Kidney tubule cell (primary cell): ENCODE results near the gene LRRC36.

Experiments used
- DNase-seq: peaks from one replicate; pipeline ENCODE4 v3.0.0-alpha.2; 2018; ENCODE audit warnings: low spot score

LRRC36 gene

DNA sequence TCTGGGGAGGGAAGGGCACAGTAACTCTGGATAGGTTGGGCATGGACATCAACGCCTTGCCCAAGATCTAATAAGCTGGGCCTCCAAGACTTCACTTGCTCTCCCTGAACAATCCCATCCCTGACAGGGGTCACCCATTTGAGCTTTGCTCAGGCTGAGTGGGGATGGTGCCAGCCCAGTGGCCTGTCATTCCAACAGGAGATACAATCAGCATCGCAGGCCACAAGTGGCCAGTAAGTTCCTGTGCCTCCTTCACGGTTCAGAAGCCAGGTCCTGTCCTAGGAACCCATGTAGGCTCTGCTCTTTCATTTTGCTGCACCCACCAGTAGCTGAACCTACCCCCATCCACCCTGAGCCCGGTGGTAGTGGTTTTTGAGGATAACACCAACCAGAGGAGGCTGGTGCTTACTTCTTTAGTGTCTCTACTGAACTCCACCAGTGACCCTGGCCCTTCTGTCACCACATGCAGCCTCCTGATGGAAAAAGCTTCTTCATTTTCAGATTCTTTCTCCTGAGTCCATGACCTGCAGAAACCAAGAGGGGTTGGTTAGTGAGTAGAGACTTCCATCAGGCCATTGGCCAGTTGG is 32.4 kb upstream of the LRRC36 start:
- no peak for DNase-seq

DNA sequence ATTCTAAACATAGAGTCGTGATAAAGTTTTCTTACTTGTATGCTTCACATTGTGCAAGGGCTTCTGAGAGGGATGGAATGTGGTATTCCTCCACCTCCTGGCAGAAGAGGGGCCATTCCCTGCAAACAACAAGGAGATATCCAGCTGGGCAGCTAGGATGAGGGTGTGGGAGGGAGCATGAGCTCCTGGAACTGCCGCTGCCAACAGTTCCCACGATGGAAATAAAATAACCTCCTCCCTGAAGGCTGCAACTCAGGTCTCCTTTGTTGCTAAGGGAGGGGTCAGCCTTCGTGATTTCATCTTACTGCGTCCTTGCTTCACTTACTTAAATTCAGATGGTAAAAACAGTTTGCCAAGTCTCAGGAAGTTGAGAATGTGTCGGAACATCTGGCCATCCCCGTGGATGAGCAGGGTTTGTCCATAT is 31.7 kb upstream of the LRRC36 start:
- DNase-seq: no peak

DNA sequence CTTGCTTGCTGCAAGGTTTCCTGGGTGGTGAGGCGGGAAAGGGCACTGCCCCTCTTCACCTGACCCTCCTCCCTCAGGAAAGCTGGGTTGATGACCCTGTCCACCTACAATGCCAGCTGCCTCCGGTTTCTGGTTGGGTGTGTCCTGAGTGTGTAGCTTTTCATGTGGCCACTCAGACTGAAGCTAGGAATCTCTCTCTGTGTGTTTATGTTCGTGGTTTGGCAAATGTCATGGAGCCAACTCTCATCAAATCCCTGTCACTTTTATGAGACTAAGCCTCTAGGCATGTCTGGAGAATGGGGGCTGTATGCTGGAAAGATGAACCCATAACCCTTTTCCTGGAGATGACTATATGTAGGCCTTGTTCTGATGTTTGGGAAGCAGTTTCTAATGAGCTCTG is 30.2 kb upstream of the LRRC36 start:
- DNase-seq: peak; percentile 61

DNA sequence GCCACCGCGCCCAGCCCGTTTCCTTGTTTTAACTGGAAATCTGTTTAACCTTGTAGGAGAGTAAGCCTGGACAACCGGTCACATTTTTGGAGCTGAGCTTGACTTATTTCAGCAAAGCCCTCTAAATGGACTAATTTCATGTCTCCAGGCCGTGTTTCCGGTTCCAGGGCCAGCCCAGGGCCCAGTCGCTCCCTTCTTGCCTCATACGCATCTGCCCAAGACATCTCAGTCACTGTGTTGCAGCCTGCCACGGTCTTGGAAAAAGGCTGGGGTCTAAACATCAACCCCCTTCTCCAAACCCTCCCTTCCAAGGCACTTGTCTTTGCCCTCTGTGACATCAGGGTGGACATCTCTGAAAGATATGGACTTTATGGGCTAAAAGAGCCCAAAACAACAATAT is 28.3 kb upstream of the LRRC36 start:
- DNase-seq: no peak

DNA sequence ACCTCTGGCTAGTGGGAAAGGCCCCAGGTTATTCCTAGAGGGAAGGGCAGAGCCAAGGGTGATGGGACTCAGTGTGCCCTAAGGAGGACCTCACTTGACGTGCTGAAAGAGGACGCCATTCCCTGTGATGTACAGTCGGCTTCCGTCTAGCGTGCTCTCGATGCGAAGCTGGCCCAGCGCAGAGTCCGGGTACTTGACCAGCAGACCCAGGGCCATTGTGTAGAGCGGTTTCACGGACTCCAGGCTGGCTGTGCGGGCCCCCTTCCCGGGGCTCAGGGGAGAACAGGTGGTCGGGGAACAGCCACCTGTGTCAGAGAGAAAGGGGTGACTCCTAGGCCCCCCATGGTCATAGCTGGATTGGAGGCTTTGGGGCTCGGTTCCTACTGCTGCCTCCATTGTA is 27.3 kb upstream of the LRRC36 start:
- no peak for DNase-seq

DNA sequence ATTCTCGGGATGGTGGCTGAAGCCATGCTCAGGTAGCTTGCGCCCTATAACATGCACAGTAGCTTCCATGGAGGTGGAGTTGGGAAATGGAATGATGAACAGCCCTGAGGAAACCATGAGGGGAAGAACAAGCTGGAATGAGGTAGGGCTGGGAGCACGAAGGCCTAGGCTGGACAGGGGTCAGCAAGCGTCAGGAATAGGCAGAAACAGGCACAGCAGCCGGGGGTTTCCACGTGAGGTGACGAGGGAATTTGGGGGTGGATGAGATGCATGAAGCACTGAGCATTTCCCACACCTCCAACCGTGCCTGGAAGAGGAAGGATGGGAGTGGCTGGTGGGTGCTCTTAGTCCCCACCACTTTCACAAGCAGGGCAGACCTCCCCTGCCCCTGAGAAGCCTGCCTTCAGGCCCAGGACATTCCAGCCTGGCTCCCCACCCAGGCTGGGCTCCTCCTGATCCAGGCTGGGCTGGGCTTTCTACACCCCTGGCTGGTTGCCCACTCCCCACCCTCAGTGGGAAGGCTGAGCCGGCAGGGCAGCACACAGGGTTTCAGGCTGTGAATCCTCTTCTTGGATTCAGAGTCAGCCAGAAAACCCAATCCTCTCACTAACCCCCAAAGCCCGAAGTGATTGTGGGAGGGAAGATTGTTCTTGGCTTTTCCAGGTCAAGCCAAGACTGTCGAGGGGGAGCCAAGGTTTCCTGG is 25.4 kb upstream of the LRRC36 start:
- DNase-seq: no peak

DNA sequence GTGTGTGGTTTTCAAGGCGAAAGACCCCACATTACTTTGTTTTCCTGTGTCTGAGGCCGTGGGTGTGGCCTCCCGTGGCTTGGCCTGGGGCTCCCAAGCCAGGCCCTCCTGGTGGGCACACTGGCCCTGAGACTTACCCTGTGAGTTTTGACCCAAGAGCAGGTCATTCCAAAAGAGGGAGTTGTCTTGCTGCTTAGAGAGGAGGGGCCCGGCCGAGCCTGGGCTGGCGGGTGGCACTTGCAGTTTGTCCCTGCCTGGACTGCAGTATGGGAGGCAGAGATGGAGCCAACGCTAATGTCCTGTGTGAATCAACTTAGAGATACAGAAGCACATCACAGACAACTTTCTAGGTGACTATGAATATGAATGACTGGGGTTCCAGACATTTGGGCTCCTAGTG is 24.5 kb upstream of the LRRC36 start:
- DNase-seq: no peak

DNA sequence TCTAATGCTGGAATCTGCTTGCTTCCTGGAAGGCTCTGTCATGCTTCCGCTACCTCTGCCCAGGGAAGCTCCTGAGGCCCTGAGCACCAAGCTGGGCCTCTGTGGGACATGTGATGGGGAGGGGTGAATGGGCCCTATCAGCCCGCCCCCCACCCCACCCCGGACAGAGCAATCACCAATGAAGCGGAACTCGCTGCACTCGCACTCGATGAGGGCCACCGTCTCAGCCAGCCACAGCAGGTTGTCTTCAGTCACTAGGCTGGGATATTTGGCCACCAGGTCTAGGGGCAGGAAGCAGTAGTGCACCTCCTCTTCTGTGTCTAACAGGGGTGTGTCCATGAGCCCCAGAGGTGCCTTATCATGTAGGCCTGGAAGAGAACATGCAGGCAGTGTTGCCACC is 23.6 kb upstream of the LRRC36 start:
- no peak for DNase-seq

DNA sequence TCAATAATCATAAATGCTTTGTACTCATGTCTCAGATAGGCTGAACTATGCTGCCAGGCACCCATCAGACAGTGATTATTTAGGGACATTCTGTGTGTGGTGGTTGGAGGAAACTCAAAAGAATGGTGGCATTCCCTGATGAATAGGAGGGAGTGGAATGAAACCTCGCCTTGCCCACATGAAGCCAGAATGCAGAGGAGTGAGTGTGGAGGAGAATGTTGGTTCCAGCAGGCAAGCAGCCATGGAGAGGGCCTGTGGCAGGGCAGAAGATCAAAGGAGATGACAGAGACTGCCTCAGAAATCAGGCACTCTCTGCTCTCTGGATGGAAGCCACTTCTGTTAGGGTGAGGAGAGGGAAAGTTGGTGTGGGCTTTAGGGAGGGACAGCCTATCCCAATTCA is 22.6 kb upstream of the LRRC36 start:
- DNase-seq: peak; percentile 41

DNA sequence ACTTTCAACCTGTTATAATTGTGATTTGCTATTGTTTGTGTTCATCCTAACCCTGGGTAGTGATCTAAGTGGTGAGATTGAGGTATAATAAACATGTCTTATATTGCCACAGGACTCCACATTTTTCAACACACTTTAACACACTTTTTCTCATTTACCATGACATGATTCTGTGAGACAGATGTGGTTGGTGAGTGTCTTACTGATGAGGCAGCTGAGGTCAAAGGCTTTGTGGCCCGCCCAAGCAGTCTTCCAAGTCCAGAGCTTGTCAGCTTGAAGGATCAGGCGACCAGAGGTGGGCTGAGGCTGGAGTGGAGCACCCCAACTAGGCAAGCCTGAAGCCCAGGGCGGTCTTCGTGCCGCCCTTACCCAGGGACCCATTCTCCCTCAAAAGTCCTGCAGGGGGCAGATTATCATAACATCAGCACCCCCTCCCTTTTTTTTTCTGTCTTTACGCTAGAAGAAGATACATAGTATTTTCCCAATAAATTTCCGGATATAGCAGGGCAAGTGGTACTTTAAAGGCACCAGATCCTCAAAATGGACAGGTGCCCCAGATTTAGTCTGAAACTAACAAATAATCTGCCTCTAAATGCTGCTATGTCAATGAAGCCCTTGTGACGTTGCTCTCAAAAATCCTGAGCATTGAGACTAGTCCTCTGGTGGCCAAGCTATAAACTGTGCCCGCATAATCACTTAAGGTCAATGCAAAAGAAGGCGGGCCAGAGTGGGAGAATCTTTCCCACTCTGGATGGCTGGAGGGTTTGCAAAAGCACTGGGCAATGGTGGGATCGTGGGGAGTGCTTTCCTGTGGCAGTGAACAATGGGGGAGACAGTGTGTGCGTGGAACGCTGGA is 21.2 kb upstream of the LRRC36 start:
- DNase-seq: no peak

DNA sequence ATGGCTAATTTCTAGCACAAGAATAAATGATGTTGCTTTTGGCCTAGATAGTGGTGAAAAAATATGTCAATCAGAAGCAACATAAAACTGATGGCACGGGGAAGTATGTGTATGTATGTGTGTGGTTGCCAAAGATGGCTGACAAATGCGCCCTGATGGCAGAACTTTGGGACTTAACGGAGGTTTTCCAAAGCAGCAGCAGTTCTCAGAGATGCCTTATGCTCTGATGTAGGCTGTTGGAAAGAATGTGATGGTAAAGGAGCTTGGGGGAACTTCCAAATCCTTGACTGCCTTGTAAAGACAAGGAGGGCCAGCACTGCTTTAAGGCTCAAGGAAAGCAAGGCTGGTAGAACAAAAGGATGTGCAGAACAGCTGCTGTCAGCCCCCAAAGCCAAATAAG is 16.1 kb upstream of the LRRC36 start:
- DNase-seq: no peak

DNA sequence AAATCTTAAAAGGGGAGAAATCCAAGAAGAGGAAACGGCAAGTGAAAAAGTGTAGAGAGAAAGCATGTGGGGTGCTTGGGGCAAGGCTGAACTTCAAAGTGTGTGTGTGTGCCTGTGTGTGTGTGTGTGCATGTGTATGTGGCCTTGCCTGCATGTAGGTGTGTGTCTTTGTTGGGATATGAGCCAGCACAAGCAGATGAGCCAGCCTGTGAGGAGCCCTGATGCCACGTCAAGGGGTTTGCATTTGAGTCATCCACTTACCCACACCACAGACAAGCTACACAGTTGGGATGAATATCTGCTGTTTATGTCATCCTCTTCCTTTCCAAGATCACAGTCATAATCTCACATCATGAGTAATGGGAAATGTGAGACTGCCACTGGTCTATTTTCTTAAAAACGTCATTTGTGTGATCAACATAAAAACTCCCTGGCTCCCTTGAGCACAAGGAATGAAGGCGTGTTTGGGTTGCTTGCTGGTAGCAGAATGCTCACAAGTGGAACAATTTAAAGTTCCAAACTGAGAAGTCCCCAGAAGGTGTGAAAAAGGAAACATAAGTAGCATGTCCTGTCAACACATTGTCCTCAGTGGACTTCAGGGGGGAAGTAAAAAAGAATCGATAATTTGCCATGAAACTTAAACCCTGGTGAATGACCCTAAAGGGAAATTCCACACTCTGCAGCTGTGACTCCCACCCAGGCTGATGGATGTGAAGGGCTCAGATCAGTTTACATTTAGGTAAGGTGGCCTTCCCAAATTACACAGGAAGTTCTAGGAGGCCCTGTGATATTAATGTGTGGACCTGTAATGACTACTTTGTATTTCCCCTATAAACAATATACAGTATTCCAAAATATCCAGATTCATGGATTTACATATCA is 14.8 kb upstream of the LRRC36 start:
- DNase-seq: peak; percentile 100

DNA sequence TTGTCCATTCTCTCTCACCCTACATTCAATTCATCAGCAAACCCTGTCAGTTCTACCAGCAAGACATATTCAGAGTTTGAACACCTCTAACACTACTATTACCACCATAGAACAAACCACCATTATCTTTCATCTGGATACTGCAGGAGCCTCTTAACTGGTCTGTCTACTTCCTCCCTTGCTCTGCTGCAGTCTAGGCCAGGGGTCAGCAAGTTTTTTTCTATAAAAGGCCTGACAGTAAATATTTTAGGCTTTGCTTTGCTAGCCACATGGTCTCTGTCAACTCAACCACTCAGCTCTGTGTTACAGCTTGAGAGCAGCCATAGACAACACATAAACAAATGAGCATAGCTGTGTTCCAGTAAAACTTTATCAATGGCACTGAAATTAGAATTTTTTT is 13.9 kb upstream of the LRRC36 start:
- peak; percentile 6 for DNase-seq

DNA sequence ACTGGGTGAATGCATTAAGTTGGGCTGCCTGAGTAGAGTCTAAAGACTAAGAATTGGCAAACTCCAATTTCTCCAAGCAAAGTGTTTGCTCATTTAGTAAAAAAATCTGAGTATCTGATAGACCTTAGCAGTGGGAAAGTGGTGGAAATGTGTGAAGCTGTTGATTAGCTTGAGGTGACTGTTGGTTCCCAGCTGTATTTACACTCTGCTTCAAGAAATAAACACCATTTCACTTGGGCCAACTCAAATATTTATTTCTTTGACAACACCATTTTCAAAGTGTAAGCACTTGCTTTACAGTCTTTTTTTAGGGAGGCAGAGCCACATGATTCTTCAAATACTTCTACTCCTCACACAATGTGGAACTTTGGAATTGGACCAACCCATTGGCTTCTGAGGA is 8.8 kb upstream of the LRRC36 start:
- no peak for DNase-seq

DNA sequence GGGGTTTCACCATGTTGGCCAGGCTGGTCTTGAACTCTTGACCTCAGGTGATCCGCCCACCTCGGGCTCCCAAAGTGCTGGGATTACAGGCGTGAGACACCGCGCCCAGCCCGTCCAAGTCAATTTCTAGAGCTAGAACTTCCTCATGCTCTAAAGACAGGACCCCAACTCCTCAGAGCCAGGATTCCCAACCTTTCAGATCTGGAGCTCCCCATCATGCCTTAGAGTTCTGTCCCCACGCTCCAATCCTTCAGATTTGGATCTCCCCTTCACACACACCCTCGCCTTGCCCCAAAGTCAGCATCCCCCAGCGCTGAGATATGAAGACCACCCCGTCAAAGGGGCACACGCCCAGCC is 522 bp upstream of the LRRC36 start:
- no peak for DNase-seq

DNA sequence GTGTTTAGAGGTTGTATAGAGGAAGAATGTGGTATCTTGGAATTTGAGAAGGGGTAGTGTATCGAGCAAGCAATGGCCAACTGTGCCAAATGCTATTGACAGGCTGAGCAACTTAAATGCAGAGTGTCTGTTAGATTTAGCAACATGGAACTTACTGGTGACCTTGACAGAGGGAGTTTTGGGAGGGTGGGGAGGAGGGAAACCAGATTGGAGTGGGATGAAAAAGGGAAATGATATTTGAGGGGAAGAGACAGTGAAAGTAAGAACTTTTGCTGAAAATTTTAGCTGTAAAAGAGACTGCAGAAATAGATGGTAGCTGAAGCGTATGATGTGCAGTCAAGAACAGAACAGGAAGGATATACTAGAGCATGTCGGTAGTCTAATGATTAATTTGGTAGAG is 1.1 kb downstream of the LRRC36 start:
- DNase-seq: no peak

DNA sequence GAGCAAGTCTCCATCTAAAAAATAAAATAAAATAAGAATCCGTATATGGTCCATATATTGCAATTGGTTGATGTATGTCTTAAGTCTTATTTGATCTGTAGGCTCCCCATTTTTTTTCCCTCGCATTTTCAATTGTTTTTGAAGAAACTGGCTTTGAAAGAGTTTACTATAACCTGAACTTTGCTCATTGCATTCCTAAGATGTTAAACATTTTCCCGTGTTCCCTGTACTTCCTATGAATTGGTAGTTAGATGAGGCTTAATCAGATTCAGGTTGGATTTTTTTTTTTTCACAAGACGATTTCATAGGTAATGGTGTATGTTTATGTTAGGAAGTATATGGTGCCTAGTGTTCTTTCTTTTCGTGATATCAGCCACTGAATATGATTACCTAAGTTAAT is 3.3 kb downstream of the LRRC36 start:
- peak; percentile 63 for DNase-seq

DNA sequence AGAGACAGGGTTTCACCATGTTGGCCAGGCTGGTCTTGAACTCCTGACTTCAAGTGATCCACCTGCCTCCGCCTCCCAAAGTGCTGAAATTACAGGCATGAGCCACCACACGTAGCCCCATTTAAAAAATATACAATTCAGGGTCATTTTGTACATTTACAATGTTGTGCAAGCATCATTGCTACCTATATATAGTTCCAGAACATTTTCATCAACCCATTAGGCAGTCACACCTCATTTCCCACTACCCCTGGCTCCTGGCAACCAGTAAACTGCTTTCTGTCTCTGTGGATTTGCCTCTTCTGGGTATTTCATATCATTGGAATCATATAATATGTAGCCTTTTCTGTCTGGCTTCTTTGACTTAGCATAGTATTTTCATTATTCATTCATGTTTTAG is 6.7 kb downstream of the LRRC36 start:
- DNase-seq: no peak

DNA sequence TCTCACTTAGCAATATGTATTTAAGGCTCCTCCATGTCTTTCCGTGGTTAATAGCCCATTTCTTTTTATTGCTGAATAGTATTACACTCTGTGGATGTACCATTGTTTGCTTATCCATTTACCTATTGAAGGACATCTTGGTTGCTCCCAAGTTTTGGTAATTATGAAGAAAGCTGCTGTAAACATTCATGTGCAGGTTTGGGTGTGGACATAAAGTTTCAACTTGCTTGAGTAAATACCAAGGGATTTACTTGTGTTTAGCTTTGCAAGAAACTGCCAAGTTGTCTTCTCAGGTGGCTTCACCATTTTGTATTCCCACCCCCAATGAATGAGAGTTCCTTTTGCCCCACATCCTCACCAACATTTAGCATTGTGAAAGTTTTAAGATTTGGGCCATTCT is 9.5 kb downstream of the LRRC36 start:
- no peak for DNase-seq

DNA sequence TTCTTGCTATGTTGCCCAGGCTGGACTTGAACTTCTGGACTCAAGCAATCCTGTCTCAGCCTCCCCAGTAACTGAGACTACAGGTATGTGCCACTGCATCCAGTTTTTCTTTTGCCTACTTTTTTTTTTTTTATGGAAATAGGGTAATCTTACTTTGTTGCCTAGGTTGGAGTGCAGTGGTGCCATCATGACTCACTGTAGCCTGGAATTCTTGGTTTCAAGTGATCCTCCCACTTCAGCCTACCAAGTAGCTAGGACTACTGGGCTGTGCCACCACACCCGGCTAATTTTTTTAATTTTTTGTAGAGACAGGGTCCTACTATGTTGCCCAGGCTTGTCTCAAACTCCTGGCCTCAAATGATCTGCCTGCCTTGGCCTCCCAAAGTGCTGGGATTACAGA is 10.0 kb downstream of the LRRC36 start:
- DNase-seq: peak; percentile 58

DNA sequence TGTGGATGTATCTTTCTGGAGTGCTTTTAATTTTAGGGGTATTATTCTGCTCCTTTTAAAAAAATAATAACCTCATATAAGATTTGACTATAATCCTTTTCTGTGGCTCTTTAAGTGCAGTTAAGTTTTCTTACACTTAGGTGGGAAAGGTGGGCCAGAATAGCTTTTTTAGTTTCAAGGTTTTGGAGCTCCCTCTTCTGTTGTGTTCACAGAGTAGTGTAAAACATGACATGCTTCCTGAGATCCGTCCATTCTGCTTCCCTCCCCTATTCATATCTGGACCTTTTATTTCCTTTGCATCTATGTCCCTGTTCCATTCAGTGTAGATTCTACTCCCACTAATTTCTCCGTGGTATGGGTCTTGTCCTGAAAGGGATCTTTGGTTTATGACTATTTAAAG is 12.8 kb downstream of the LRRC36 start:
- peak; percentile 15 for DNase-seq

DNA sequence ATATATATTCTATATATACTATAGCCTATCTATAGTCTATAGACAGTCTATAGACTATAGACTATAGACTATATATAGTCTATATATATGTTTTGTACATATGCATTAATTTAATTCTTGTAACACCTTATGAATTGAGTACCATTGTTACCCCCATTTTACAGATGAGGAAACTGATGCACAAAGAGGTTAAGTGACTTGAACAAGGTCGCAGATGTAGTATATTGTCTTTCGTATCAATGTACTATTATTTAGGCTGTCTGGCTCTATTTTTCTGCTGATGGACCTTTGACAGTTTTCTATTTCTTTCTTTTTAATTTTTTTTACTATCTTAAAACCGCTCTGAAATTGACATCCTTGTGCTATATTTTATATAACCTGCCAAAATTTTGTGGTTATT is 14.6 kb downstream of the LRRC36 start:
- DNase-seq: no peak
